GM19351 (cell line): ENCODE results near the gene SNX7.

ENCODE experiments used
- ATAC-seq: cut with Tn5 transposase; IDR thresholded peaks from one replicate; pipeline ENCODE4 v1.9.1; 2021; ENCODE audit warnings: mild to moderate bottlenecking, moderate library complexity; ENCODE audit not compliant: unreplicated experiment

Gene SNX7, protein sequence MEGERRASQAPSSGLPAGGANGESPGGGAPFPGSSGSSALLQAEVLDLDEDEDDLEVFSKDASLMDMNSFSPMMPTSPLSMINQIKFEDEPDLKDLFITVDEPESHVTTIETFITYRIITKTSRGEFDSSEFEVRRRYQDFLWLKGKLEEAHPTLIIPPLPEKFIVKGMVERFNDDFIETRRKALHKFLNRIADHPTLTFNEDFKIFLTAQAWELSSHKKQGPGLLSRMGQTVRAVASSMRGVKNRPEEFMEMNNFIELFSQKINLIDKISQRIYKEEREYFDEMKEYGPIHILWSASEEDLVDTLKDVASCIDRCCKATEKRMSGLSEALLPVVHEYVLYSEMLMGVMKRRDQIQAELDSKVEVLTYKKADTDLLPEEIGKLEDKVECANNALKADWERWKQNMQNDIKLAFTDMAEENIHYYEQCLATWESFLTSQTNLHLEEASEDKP

GRCh38 chr1:98661544-98662355 is at the start of gene SNX7:
TSS of gene SNX7 (plus strand) at chr1:98661721. CDS start at chr1:98661732, 11 bp downstream.
- ATAC-seq = peak; percentile 61

- ATAC-seq = no peak
These were observed 24.2 kb upstream of the SNX7 start for GRCh38 chr1:98637316-98637715.

DNA sequence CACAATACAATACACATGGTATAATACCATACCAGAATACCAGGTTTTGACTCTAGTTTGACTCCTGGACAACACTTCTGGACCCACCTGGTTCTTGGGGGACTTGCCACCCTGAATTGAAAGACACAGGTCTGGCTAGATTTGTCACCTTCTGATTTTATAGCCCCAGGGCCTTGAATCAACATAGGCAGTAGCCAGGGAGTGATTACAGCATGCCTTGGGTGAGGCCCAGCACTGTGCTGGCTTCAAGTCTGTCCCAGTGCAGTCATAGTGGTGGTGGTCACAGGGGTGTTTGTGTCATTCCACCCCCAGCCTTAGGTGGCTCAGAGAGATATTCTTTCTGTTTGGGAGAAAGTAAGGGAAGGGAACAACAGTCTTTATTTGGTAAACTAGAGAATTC is 23.3 kb upstream of the SNX7 start:
- ATAC-seq = no peak

- ATAC-seq = no peak
These were observed 17.0 kb upstream of the SNX7 start for GRCh38 chr1:98644510-98644909.

- no peak for ATAC-seq
These were observed 10.3 kb upstream of the SNX7 start for GRCh38 chr1:98651116-98651632.

DNA sequence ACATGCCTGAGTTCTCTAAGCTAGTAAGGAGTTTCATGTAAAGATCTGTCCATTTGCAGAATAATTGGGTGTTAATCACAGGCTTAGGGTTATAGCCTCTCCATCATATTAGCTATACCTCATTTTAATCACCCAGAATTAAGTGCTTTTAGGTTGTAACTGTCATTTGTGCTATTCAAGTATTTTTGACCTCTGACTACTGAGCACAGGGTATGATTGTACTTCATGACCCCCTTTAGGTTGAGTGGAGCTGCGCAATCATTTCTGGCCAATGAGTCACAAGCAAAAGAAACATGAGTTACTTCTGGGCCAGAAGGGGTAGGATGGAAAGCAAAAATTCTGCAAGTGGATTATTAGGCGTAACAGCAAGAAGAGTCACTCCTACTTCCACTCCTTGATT is 8.4 kb upstream of the SNX7 start:
- no peak for ATAC-seq

DNA sequence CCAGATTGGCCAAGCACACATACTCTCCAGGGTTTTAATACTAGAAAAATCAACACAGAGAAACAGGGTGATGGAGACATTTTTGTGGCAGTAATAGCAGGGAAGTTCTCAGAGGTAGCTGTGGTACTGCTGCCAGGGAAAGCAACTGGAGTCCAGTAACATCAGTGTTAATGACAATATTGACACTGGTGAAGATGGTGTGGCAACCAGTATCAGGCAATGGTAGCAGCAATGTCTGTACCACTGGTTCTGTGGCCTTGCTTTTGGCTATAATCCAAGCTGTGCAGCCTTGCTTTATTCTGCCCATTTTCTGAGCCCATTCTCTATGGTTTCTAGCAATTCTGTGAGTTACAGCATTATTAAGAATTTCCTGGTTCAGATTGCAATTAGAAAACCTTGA is 1.6 kb upstream of the SNX7 start:
- no peak for ATAC-seq

GRCh38 chr1:98660940-98661543 is 479 bp upstream of the SNX7 start:
- ATAC-seq = peak; percentile 7

DNA sequence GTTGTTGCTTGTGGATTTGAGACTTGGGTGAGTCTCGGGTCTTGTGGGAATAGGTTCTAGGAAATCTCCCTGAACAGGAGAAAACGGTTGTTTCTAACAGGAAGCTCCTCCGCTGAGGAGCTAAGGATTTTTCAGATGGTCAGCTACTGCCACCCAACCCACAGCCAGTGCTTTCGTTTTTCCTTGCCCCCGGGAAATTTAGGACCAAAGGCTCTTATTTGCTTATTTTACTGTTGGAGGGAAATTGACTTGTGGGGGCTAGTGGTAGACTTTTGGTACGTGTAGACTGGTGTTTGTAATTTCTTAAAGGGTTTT is 792 bp downstream of the SNX7 start:
- ATAC-seq = no peak

GRCh38 chr1:98668733-98669132 is 7.2 kb downstream of the SNX7 start:
- no peak for ATAC-seq

DNA sequence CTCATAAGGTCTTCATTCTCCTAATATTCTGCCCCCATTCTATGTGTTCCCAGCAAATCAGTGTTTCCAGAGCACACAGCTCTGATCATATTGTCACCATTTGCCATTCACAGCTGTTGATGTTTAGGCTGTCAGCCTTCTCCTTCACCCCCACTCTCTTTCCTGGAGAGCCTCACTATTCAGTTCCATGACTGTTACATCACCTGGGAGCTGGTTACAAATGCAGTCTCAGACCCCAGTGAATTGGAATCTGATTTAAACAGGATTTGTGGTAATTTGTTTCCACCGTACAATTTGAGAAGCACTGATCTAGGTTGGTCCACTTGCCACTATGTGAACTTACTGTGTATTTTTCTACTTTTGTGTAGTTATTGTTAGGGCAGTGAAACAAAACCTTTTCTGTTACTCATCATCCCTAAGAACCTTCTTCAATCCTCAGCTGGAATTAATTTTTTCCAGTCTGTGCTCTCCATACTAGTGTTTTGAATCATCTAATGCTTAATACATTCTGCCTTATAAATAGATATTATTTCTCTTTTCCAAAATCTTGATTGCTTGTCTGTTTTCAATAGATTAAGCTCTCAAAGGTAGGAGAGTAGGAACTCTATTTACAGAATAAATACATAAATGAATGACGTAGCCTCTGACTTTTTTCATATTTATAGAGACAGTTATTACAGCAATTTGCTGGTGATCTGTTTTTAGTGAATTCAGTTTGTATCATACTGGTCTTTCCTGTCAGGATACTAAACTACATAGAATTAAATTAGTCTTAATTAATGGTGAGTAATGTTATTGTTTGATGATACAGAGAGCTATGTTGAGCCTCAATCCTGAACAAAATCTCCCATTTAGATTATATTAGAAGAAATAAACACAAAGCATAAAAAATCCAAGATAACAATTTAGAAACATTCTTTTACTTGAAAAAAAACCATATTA is 8.1 kb downstream of the SNX7 start:
- no peak for ATAC-seq

- ATAC-seq = no peak
These were observed 10.7 kb downstream of the SNX7 start for GRCh38 chr1:98672189-98672588.

- ATAC-seq = no peak
These were observed 12.7 kb downstream of the SNX7 start for GRCh38 chr1:98674075-98674781.

GRCh38 chr1:98675282-98675681 is 13.8 kb downstream of the SNX7 start:
- ATAC-seq = no peak

GRCh38 chr1:98677288-98677687 is 15.8 kb downstream of the SNX7 start:
- ATAC-seq = no peak

- ATAC-seq = no peak
These were observed 20.3 kb downstream of the SNX7 start for GRCh38 chr1:98681812-98682211.

DNA sequence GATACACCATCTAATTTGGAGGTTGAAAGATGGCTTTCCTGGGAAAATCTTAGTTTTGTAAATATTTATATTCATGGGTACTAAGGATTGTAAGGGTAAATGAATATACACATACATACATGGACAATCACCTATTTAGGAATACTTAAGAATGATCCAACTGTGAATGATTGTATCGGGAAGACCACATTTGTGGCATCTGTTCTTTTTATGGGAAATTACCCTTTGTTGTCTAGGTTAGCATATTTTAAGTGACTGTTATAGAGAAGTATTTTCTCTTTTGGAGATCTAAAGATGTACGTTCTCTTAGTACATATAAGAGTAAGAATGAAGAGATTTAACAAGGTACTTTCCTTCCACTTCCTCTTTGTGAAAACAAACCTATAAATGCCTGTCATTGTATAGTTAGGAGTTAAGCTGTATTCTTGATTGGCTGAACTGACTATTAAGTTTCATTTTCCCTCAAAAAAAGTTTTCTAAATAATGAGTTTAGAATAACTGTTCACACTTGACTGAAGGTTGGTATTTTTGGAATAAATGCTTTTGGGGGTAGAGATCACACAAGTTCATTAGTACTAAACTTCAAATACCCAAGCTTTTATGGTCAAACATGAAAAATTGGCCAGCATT is 26.7 kb downstream of the SNX7 start:
- ATAC-seq = no peak

- ATAC-seq = no peak
These were observed 29.1 kb downstream of the SNX7 start for GRCh38 chr1:98690576-98690975.

DNA sequence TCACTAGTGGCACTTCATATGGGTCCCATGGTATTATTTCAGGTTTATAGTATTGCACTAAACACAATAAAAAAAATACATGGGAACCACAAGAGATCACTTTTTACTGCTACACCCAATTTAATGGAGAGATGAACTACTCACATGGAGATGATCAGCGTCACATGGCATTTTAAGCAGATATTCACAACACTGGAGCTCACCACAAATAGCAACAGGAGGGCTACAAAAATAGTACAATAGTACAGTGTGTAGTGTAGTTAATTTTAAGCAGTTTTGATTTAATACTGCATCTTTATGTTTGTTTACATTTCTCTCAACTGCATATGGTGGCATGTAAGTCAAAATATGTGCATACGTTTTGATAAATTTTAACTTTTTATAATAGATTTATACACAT is 31.0 kb downstream of the SNX7 start:
- ATAC-seq = no peak
